Measurements from ENCODE around the gene B9D2.
A peak's percentile ranks its signal among the peaks of the same experiment; 100 is the strongest.

The B9D2 gene

DNA sequence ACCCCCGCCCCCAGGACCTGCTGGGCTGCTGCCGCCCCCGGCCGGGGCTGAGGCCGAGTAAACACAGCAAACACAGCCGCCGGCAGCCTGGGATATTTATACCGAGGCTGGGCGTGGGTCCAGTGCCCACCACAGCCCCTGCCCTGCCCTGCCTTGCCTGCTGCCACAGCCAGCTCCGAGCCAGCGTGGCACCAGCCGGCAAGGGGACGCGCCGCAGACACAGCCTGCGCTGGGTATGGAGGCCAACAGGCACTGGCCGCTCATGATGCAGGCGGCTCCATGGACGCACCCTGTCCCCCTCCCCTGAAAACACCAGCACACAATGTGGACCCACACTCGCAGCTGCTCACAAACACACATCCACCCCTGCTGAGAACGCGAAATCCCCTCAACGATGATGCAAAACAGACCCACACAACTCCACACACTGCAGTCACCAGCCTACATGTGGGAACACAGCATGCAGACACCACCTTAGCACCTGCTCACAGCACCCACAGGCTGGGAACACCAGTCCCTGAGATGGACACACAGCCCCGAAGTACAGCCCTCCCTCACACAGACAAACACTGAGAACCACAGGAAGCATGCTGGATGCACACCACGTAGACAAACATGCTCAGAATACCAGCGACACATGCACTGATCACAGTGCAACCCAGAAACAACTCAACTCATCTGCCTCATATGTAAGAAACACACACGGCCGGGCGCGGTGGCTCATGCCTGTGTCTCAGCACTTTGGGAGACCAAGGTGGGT, 37.8 kb downstream of the B9D2 start:
- H3K4me3 ChIP-seq = peak overlapping the region; percentile 58
- DNase-seq (ENCODE audit: low spot score) = no peak
- TF ChIP-seq, protein P1, sequence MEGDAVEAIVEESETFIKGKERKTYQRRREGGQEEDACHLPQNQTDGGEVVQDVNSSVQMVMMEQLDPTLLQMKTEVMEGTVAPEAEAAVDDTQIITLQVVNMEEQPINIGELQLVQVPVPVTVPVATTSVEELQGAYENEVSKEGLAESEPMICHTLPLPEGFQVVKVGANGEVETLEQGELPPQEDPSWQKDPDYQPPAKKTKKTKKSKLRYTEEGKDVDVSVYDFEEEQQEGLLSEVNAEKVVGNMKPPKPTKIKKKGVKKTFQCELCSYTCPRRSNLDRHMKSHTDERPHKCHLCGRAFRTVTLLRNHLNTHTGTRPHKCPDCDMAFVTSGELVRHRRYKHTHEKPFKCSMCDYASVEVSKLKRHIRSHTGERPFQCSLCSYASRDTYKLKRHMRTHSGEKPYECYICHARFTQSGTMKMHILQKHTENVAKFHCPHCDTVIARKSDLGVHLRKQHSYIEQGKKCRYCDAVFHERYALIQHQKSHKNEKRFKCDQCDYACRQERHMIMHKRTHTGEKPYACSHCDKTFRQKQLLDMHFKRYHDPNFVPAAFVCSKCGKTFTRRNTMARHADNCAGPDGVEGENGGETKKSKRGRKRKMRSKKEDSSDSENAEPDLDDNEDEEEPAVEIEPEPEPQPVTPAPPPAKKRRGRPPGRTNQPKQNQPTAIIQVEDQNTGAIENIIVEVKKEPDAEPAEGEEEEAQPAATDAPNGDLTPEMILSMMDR (IDR thresholded peaks at IDR 0.05) = no peak

DNA sequence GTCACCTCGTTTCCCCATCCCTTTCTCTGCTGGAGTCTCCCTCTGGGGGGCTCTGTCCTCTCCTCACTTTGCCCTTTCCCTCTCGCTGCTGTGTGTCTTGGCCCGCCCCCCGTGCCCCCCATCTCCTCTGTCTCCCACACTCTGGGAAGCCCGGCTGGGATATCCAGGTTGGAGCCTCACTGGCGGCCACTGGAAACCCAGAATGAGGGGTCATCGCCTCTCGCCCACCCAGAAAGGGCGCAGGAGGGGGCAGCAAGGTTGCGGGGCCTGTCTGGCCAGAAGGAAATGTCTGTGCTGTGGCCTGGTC, 38.4 kb downstream of the B9D2 start:
- no peak for DNase-seq (ENCODE audit: low spot score)
- H3K27ac ChIP-seq = peak overlapping the region; percentile 87 to 95
- H3K4me3 ChIP-seq = peak overlapping the region; percentile 58
- TF ChIP-seq, protein P1 (IDR thresholded peaks at IDR 0.05) = no peak

More for the DNA sequence above, 37.8 kb downstream of the B9D2 start:
- peak overlapping the region; percentile 87 to 95 for H3K27ac ChIP-seq

DNA sequence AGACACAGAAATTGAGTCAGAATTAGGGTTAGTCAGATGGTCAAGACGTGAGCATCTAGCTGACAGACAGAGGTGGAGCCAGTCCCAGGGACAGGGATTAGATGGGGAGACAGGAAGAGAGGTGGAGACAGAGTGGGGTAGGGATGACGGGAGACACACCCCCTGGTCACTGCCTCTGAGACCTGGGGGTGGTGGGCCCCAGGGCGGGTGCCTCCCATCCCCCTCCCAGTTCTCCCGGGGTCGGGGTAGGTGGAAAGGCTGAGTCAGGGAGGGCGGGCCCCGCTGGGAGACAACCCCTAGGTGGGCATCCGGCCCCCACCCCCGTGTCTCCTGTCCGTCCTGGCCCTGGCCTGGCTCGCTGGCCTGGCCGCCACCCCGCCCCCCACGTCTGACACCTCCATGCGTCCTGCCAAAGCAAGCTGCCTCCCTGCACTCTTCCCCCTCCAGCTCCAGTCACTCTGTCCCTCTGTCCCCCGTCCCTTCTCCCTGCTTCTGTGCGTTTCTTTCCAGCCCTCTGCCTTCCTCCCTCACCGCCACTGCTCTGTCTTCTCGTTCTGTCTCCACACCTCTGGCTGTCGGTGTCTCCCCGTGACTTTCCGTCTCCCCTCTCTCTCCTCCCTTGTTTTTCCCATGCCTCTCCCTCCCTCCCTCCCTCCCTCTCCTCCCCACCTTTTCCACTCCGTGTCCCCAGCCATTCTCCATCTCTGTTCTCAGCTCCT, 38.9 kb downstream of the B9D2 start:
- DNase-seq (ENCODE audit: low spot score) = peak; percentile 90

DNA sequence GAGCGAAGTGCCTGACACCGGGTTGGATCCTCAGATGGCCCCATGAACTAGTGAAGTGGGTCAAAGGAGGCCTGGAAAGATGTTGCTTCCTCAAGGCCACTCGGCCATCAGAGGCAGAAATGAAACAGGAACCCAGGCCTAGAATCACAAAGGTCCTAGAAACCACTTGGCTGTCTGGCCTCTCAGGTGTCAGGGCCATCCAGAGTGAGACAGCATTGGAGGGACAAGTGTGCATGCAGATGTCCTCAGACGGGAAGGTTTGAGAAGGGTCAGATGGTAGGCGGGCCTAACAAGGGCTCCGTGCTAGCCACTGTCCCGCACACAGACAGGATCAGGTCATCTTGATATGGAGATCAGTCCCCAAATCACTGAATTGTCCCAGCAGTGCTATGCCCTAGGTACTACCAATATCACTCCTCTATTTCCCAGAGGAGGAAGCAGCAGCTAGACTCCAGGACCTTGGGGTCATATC, 39.7 kb downstream of the B9D2 start:
- TF ChIP-seq, protein P1 (IDR thresholded peaks at IDR 0.05) = no peak
- Histone ChIP-seq H3K27ac (peak overlapping the region; percentile 87 to 95), H3K4me3 (no peak overlapping the region)
- no peak for DNase-seq (ENCODE audit: low spot score)

More for the DNA sequence above, 38.9 kb downstream of the B9D2 start:
- TF ChIP-seq, protein P1 (IDR thresholded peaks at IDR 0.05) = no peak
- Histone ChIP-seq H3K27ac (peak overlapping the region; percentile 87 to 95), H3K4me3 (peak overlapping the region; percentile 58)

DNA sequence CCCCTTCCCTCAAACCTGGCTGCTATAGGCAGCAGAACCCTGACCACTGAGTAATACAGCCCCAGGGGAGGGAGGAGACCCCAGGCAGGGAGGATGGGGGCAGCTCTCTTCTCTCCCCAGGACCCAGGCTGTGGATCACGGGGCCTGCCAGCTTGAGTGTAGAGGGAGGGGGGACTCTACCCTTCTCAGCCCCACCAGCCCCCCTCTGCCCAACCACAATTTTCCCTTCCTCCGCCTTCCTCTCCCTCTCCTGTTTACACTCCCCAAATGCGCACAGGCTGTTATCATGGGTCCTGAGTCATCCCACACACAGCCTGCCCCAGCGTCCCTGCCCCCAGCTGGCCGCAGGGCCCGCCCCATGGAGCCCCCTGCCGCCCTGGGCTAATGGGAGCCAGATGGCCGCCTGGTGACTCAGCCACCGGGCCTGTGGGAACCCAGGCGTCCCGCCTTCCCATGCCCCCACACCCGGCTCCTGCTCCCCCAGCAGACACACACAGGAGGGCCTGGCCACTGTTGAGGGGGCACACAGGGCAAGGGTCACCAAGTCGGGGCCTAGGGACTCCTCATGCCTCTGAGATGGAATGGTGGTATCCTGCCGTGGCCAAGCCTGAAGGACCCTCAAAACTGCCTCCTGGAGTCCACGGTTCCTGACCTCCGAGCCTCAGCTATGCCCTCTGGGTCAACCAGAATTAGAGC, 40.4 kb downstream of the B9D2 start:
- Histone ChIP-seq H3K27ac (peak overlapping the region; percentile 87 to 95), H3K4me3 (peak overlapping the region; percentile 15)
- peak; percentile 94 for DNase-seq (ENCODE audit: low spot score)
- TF ChIP-seq, protein P1 (IDR thresholded peaks at IDR 0.05) = no peak

DNA sequence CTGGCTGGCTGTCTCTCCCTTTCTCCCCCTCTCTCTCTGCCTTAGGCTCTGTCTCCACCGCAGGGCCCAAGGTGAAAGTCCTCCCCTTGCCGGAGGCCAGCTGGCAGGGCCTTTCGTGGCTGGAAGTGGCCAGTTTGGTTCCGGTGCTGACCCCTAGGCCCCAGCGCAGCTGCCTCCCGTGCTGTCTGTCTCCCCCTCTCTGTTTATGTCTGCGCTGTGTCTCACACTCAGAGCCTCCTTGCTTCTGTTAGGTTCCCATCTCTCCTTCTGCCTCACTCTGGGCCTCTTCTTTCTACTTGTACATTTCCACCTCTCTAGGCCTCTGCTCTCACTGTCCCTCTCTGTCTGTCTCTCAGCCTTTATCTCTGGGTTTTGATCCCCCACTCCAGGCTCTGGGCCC, 40.9 kb downstream of the B9D2 start:
- Histone ChIP-seq H3K27ac (peak overlapping the region; percentile 87 to 95), H3K4me3 (peak overlapping the region; percentile 15)
- TF ChIP-seq, protein P1 (IDR thresholded peaks at IDR 0.05) = no peak
- no peak for DNase-seq (ENCODE audit: low spot score)
